NCI-H1436 treated with DMSO at 0.1 percent for 48 hours (cell line): ENCODE data around the gene RNF144A.
A peak's percentile ranks its signal among the peaks of the same experiment; 100 is the strongest.

Experiments used
- DNase-seq: peaks from one replicate; lab custom pipeline; 2025; lab: John Stamatoyannopoulos, UW

RNF144A gene

GRCh38 chr2:7022492-7023385, 105.5 kb downstream of the RNF144A start:
- DNase-seq = no peak

DNA sequence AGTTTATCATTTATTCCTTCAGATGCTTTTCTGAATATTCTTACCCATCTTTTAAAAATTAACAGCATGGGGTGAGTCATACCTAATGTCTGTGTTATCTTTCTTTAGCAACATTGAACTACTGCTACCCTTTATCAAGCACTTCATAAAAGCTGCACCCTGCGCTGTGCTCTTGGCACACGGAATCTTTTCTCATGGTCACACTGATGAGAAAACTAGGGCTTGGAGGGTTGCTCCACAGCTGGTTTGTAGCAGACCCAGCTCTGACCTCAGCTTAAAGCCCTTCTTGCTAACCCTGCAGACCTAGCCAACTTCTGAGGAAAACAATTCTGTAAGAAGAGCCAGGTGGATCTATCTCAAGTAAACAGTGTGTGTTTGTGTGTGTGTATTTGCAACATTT, 106.3 kb downstream of the RNF144A start:
- no peak for DNase-seq

- DNase-seq = no peak
These were observed 107.0 kb downstream of the RNF144A start for GRCh38 chr2:7024261-7024660.

GRCh38 chr2:7025082-7025481, 107.9 kb downstream of the RNF144A start:
- no peak for DNase-seq

DNA sequence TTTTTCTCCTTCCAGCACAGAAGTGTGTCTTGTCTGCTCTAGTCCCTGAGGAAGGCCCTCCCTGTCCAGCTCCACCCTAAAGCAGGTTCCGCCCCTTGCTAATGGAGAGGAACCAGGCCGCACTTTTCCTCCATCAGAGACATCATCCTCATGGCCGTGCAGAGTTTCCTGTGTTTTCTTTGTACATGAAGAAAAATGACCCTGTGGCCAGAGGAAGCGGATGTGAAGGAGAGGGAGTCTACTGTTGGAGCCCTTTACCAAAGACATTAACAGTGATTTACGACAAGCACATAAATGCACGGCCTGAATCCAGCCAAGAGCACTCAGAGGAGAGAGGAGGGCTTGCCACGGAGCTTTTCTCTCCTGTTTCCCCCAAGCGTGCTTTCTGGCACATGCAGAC, 109.5 kb downstream of the RNF144A start:
- no peak for DNase-seq

DNA sequence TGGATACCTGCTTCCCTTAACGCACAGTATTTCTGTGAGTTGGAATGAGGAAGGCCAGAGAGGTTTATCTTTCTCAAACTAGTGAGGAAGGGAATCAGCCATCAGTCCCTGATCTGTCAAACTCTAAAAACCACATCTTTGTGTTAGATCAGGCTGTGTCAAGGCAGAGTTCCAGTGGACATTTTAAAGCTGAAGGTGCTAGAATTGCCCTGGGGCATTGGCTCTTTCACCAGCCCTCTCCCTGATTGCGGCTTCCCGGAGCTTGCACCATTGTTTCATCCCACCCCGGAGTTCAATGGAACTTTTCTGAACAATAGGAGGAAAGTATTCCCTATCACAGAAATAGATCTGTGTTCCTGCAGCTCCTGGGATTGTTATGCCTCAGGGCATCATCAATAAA, 110.2 kb downstream of the RNF144A start:
- DNase-seq = no peak

DNA sequence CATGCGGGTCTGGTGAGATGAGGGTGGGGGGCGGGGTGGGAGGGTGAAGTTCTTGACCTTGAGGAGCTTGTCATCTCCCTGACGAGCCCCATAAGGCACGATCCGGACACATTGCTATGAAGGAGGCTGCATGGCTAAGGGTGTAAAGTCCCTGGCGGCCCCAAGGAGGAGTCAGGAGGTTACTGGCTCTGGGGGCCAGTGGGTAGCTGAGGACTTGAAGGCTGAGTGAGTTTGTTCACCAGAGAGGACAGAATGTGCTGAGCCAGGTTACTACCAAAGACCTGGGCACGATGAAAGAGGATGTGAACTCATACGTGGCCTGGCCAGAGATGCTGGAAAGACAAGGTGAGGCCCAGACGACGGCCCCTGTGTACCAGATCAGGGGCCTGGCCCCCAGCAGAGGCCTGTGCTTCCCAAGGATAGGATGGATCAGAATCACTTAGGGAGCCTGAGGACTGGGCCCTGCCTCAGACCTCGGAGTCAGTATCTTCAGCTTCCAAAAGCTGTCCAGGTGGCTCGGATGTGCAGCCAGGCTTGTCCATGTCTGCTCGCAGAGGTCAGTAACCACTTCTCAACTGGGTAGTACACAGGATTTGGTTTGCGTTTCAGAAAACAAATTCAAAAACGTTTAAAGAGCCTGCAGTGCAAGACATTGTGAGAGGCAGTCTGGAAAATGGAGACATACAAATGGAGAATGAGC, 110.9 kb downstream of the RNF144A start:
- DNase-seq = no peak

DNA sequence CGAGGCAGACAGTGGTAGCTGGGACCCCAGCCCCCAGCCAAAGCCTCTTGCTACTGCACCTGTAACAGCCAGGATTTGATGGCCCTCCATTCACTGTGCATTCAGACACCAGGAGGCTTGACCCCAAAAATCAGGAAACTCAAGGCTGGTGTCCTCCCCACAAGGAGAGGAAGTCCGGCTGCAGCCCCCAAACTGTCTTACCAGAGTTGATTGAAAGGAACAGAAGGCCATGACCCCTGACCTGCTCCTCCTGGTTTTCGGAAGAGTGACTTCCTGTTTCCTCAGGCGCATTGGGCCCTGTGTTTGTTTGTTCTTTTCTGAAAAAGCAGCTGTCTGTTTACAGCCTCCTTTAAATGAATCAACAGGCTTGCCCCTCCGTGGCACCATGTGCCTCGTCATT, 111.6 kb downstream of the RNF144A start:
- no peak for DNase-seq

DNA sequence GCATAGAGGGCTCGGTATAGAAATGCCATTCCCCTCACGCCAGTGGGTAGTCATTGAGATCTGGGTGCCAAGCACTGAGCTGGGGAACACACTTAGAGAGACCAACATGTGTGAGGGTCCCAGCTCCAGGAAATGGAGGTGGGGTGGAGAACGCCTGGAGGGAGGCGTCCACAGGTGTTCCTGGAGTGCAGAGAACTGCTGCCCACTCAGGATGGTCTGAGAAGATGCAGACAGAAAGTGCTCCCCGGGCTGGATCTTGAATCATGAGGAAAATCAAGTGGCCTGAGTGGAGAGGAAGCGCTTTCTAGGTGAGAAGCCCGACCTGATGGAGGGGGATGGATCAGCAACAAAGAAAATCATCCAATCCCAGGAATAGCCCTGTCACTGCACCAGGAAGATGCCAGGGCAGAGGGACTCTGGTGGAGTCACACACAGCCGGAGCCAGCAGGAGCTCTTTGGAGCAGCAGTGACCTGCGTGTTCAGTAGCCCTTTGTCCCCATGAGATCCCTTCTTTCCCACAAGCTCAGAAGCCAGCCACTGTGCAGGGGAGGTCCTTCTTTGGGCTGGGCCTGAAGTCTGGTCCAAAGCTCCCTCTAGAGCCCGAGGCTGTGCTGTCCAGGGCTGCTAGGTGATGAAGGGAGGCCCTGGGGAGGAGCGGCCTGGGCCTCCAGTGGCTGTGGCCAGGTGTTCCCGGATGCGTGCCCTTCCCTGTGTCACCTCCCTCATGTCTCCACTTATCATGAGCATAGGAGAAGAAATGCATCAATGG, 112.3 kb downstream of the RNF144A start:
- DNase-seq = no peak

GRCh38 chr2:7030810-7031209, 113.6 kb downstream of the RNF144A start:
- DNase-seq = no peak

GRCh38 chr2:7031547-7032245, 114.5 kb downstream of the RNF144A start:
- DNase-seq = peak; percentile 96

DNA sequence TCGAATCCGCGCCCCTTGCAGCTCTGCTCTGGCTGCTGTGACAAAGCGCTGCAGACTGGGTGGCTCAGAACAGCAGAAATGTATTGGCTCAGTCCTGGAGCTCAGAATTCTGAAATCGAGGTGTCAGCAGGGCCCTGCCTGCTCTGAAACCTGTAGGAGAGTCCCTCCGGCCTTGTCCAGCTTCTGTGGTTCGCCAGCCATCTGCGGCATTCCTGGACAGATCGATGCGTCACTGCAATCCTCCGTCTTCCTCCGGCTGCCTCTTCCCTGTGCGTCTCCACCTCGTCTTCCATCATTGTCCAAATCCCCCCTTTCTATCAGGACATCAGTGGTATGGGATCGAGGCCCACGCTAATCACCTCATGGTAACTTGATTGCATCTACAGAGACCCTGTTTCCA, 115.2 kb downstream of the RNF144A start:
- no peak for DNase-seq

- no peak for DNase-seq
These were observed 116.1 kb downstream of the RNF144A start for GRCh38 chr2:7033136-7033960.

- no peak for DNase-seq
These were observed 117.1 kb downstream of the RNF144A start for GRCh38 chr2:7034303-7034702.

DNA sequence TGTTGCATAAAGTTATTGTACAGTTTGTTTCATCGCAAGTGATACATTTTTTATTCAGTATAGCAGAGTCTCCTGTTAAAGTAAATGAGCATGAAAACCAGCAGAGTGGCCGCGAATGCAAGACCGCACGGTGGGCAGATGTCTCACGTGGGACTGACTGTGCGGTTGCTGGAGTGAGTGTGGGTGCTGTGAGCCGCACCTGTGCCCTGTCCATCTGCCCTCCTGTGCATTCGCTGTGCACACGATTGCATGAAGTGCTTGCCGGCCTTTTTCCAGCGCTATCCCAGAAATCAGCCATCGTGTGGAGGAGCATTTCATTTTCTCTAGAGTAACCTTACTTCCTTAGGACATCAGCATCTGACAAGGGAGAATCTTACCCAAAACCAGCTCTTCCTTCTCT, 118.7 kb downstream of the RNF144A start:
- no peak for DNase-seq

DNA sequence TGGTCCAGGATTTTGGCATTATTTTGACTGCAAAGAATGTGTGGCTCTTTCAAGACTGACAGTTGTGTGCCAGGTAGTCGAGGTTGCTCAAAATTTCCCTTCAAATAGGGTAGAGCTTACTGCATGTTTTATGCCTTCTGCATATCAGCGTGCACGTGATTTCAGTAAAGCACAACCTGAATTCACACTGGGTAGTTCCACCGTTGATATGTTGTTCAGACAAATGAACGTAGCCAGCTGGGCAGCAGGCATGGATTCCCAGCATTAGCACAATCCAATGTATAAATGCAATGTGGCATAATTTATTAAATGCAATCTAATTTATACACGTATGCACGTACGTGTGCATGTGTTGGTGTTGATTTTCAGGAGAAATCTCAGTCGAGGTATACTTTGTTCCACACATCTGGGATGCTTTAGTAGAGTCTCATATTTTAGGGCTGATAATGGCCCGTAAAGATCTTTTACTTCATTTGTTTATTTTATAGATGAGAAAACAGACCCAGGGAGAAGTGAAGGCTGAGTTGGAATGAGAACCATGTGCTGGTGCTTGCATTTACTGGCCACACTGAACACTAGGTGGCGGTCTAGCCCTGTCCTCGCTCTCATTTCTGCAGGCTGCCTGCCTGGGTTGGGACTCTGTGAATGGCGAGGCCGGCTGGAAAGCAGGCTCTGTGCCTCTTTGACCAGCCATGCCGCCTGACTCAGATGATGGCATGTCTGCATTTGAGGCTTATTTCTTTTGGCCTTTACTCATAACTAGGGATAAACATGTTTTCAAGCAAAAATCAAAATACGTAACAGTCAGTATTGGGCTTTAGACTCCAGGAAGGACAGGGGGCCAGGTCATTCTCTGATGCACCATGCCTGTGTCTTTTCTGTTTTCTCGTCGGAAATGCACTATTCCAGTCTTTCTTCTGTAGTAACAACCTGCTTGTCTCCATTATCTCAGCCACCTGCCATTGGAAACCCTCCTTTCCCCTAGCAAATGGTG, 120.4 kb downstream of the RNF144A start:
- no peak for DNase-seq

GRCh38 chr2:7040547-7040946, 123.3 kb downstream of the RNF144A start:
- DNase-seq = no peak

GRCh38 chr2:7041421-7041820, 124.2 kb downstream of the RNF144A start:
- DNase-seq = no peak

DNA sequence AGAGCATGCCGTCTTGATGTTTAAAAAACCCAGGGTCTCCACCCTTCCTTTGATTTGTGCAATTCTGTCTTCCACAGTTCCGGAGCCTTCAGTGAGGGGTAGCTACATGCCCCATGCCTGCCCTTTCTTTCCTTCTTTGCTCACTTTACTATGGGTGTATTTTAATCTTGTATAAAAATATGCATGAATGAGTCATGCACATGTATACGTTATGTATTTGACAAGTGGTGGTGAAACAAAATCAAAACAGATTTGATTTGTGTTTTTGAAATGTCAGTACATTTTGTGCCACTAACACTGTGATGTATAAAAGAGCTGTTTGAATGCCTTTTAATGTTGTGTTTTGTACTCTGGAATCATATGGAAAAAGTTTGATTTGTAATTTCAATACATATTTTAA, 126.5 kb downstream of the RNF144A start:
- no peak for DNase-seq
